SK-N-MC (cell line): ENCODE results near the gene PPM1L.

Experiments used
- EZH2 ChIP-seq: fragments of 200-600 bp; sonication (generic); IDR thresholded peaks from one replicate; pipeline ENCODE4 v1.6.1; 2017; ENCODE audit warnings: antibody characterized with exemption
- FOXP2 ChIP-seq: optimal IDR thresholded peaks from 2 replicates; pipeline ENCODE3; 2011; ENCODE audit warnings: mild to moderate bottlenecking, moderate library complexity; ENCODE audit not compliant: insufficient read depth; ENCODE audit errors: extremely low read length, control extremely low read depth
- POLR2AphosphoS5 ChIP-seq: IDR thresholded peaks from 2 replicates; pipeline ENCODE4 v1.6.1; 2012; ENCODE audit warnings: mild to moderate bottlenecking, low read depth, low read length, borderline replicate concordance

- TF ChIP-seq EZH2, result no peak
- no peak for TF ChIP-seq POLR2AphosphoS5
- TF ChIP-seq FOXP2, result no peak
Measured at GRCh38 chr3:160879859-160880258, 123.8 kb downstream of the PPM1L start.
